Right kidney (tissue), 1 donor: ENCODE measurements around the gene SYNDIG1L.
A peak's percentile ranks its signal among the peaks of the same experiment; 100 is the strongest.
"Not testable (repeated sequence)": the region's sequence is repeated elsewhere in the genome, so short reads cannot be mapped to it uniquely, and the experiment has no call there.

Source experiments
- DNase-seq: peaks from one replicate; pipeline ENCODE4 v3.0.0-alpha.2; 2016

The SYNDIG1L gene

DNA sequence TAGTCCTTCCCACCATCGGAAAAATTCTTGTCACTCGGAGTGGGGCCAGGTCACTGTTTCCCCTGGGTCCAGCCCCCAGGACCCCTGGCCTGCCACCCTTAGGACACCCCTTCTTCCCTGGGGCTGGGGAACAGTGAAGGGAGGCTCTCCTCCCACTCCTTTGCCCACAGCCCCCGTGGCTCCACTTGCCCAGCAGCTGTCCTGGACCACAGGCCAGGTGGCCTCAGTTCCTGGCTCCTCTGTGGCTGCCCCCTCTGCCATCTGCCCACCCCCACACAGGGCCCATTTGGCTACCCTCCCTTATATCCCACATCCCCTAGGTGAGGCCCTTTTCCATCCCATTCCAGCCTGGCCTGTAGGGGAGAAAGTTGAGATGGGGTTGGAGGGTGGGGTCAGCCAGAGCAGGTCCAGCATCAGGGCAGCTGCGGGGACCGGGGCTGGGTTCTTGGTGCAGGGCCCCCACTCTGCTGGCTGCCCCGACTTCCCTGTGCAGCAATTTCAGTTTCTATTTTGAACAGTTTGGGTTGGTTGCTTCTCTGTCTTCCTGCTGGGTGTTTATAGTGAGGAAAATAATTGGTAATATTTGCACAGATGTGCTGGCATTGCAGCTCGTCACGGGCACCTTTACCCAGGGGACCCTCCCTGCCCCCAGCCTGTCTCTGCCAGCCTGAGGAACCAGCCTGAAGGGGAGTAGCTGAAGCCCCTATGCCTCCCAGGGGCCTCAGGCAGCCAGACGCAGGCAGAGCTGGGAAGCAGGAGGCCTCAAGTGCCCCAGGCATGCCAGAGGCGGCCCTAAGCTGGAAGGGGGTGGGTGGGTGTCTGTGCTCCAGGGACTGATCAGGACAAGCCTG, 23.4 kb downstream of the SYNDIG1L start:
- DNase-seq, result no peak

- peak; percentile 55 for DNase-seq
Measured at GRCh38 chr14:74401504-74402241, 24.3 kb downstream of the SYNDIG1L start.

GRCh38 chr14:74400919-74401503, 25.0 kb downstream of the SYNDIG1L start:
- DNase-seq, result no peak

DNA sequence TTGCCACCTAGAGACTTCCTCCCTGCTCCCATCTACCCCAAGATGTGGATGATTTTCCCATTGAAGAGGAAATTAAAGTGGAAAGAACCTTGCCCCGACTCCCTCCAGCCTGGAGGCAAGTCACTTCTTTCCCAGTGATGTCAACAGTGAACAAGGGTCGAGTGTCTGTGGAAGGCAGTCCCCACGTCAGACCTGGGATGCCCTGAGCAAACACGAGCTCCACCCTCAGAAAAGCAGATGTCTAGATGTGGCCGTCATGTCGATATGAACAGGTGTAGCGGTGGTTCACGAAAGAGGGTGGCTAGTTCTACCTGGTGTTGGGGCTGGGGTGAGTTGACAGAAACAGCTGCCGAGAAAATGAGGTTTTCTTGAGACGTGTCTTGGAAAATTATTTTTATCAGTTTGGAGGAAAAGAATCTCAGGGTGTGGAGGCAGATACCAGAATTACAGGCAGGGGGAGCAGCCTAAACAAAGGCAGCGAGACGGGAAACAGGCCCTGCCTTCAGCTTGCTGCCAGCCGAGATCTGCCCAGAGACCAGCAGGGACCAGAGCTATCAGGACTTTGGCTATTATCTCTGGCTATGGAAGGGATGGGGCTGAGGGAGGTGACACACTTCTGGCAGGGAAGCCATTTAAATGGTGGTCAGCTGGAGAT, 25.9 kb downstream of the SYNDIG1L start:
- DNase-seq, result no peak

GRCh38 chr14:74395094-74395493, 30.9 kb downstream of the SYNDIG1L start:
- DNase-seq, result no peak

- no peak for DNase-seq
Measured at GRCh38 chr14:74394549-74394948, 31.5 kb downstream of the SYNDIG1L start.

GRCh38 chr14:74392616-74393570, 33.1 kb downstream of the SYNDIG1L start:
- DNase-seq, result no peak

- no peak for DNase-seq
Measured at GRCh38 chr14:74391479-74391878, 34.5 kb downstream of the SYNDIG1L start.

DNA sequence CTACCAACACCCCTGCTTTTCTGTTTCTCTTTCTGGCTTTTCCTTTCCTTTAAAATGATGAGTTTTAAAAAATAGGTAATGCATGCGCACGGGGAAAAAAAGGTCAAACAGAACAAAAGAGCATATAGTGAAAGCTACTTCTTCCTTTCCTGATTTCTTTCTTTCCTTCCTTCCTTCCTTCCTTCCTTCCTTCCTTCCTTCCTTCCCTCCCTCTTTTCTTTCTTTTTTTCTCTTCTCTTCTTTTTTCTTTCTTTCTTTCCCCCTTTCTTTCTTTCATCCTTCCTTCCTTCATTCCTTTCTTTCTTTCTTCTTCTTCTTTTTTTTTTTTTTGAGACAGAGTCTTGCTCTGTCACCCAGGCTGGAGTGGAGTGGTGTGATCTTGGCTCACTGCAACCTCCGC, 35.5 kb downstream of the SYNDIG1L start:
- DNase-seq, result not testable (repeated sequence)

DNA sequence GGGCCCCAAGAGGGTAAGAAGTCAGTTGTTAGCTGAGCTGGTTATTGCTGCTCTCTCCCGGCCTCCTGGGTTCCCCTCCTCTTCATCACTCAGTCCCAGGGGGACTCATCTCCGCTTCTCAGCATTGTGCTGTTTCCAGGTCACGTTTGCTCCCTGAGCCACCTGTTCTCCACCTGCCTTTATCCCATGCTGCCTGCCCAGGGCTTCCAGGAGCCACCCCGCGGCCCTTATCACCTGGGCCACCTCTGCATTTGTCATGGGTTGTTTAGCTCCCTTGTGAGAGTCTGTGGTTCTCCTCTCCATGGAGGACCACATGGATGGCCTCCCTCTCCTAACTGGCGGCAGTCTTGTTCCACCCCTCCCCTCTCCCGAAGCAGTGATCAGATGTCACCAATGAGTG, 36.0 kb downstream of the SYNDIG1L start:
- DNase-seq, result no peak

GRCh38 chr14:74382231-74382630, 43.8 kb downstream of the SYNDIG1L start:
- no peak for DNase-seq

DNA sequence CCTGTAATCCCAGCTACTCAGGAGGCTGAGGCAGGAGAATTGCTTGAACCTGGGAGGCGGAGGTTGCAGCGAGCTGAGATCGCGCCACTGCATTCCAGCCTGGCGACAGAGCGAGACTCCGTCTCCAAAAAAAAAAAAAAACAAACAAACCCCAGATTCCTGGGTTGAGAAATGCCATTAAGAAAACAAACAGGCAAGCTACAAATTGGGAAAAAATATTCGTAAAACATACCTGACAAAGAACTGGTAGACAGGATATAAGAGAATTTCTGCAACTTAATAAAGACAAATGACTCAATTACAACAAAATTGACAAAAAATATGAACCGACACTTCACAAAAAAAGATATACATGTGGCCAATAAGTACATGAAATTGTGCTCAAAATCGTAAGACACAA, 44.4 kb downstream of the SYNDIG1L start:
- DNase-seq, result not testable (repeated sequence)

DNA sequence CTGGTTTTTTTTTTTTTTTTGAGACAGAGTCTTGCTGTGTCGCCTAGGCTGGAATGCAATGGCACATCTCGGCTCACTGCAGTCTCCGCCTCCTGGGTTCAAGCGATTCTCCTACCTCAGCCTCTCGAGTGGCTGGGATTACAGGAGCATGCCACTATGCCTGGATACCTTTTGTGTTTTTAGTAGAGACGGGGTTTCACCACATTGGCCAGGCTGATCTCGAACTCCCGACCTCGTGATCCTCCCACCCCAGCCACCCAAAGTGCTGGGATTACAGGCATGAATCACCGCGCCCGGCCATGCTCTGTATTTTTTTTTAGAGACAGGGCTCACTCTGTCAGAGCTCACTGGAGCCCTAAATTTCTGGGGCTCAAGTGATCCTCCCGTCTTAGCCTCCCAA, 45.2 kb downstream of the SYNDIG1L start:
- no peak for DNase-seq

GRCh38 chr14:74380172-74380571, 45.8 kb downstream of the SYNDIG1L start:
- DNase-seq, result no peak

GRCh38 chr14:74377976-74378690, 47.9 kb downstream of the SYNDIG1L start:
- DNase-seq, result no peak

GRCh38 chr14:74368441-74368840, 57.6 kb downstream of the SYNDIG1L start:
- DNase-seq, result no peak

DNA sequence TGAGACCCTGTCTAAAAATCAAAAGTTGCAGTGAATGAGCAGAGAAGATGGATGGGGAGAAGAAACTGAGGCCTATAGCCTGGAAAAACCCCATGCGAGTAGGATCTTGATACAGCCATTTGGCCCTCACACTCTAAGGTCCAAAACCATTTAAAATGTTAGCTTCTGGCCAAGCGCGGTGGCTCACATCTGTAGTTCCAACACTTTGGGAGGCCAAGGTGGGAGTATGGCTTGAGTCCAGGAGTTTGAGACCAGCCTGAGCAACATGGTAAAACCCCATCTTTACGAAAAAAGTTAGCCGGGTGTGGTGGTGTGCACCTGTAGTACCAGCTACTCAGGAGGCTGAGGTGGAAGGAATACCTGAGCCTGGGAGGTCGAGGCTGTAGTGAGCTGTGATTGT, 58.0 kb downstream of the SYNDIG1L start:
- DNase-seq, result no peak

- DNase-seq, result no peak
Measured at GRCh38 chr14:74364271-74364880, 61.6 kb downstream of the SYNDIG1L start.

- peak; percentile 42 for DNase-seq
Measured at GRCh38 chr14:74362361-74362915, 63.6 kb downstream of the SYNDIG1L start.

DNA sequence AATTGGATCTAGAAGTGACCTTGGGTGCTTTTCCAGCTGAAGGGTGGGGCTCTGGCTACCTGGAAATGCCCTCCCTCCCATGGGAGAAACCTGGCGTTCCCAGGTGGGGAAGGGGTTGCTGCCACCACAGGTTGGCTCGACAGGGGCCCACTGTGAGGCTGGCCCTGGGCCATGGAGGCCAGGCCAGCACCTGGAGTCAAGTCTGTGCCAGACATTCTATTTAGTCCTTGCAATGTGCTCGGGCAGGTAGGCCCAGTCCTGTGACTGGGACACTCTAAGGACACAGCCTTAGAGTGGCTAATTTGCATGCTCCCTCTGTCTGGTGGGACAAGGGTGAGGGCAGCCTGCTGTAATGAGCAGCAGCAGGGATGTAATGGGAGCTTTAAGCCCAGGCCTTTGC, 65.8 kb downstream of the SYNDIG1L start:
- no peak for DNase-seq
